PC-9 (cell line): ENCODE data around the gene ZDHHC7.

Experiments
- EZH2 ChIP-seq: fragments of 200-600 bp; sonication (generic); IDR thresholded peaks from 2 replicates; pipeline ENCODE4 v1.8.0; 2017; ENCODE audit warnings: antibody characterized with exemption, low read depth
- TF ChIP-seq, protein P1 (sequence below): fragments of 200-600 bp; sonication (generic); conservative IDR thresholded peaks from 2 replicates; pipeline ENCODE4 v1.6.1; 2017; ENCODE audit warnings: mixed run types, antibody characterized with exemption, mild to moderate bottlenecking, moderate library complexity

DNA sequence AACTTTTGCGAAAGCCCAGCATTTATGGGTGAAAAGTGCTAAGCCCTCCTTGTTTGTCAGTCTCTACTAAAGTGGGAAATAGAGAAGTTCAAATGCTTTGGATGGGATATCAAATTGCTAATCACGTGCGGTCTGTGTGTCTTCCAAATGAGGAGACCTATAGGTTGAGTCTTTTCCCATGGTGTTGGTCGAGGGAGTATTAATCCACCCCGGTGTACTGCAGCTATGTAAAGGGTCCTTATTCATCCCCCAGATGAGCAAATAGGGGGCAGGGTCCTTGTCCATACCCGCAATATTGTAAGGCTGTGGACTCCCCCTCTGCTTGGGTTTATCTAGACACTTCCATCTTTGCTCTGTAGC is 30.8 kb upstream of the ZDHHC7 start:
- no peak for TF ChIP-seq EZH2
- TF ChIP-seq, protein P1, sequence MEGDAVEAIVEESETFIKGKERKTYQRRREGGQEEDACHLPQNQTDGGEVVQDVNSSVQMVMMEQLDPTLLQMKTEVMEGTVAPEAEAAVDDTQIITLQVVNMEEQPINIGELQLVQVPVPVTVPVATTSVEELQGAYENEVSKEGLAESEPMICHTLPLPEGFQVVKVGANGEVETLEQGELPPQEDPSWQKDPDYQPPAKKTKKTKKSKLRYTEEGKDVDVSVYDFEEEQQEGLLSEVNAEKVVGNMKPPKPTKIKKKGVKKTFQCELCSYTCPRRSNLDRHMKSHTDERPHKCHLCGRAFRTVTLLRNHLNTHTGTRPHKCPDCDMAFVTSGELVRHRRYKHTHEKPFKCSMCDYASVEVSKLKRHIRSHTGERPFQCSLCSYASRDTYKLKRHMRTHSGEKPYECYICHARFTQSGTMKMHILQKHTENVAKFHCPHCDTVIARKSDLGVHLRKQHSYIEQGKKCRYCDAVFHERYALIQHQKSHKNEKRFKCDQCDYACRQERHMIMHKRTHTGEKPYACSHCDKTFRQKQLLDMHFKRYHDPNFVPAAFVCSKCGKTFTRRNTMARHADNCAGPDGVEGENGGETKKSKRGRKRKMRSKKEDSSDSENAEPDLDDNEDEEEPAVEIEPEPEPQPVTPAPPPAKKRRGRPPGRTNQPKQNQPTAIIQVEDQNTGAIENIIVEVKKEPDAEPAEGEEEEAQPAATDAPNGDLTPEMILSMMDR, result no peak
